GM12892 (cell line): ENCODE results near the gene ZCCHC2.

Source experiments
- POLR2A ChIP-seq: IDR thresholded peaks from 2 replicates; pipeline ENCODE4 v1.6.1; 2011; ENCODE audit warnings: low read depth, low read length, control low read depth
- POLR2AphosphoS5 ChIP-seq: IDR thresholded peaks from 2 replicates; pipeline ENCODE4 v1.6.1; 2011; ENCODE audit warnings: low read depth, low read length, control low read depth
- TAF1 ChIP-seq: IDR thresholded peaks from 2 replicates; pipeline ENCODE4 v1.6.1; 2011; ENCODE audit warnings: low read depth, mild to moderate bottlenecking, control low read depth, low read length, borderline replicate concordance

- no peak for TF ChIP-seq POLR2A
- no peak for TF ChIP-seq POLR2AphosphoS5
- no peak for TF ChIP-seq TAF1
These were observed 9.1 kb downstream of the ZCCHC2 start for GRCh38 chr18:62531931-62532330.
